ENCODE results near the gene RABEP1.

Gene RABEP1

DNA sequence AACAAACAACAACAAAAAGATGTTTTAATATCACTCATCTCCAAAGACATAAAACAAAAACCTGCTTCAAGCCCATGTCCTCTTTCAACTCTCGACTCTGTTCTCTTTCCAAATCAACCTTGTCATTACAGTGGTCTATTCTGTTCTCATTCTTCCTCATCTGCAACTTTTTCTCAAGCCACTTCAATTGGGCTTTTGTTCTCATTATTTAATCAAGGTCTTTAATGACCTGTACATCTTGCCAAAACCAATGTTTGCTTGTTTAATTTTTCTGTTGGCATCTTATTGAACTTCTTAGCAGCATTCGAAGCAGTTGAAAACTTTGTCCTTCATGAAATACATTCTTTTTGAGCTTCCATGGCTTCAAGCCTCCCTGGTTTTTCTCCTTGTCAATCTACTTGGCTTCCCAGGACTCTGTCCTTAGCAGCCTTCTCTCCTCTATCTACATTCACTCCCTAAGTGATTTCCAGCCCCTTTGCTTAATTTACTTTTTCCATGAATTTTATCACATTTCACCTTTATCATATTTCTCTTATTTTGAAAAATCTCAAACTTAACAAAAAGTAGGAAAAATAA lies 19.6 kb upstream of the RABEP1 start:
- H2BK5ac ChIP-seq (ENCODE audit: low read length), result no peak overlapping the region
- no peak overlapping the region for H2BK120ac ChIP-seq (ENCODE audit: low read depth, low read length)
- H3K23ac ChIP-seq (ENCODE audit: low read length), result no peak overlapping the region
- H3K4ac ChIP-seq (ENCODE audit: low read depth, low read length), result no peak overlapping the region
- no peak overlapping the region for H2AK5ac ChIP-seq (ENCODE audit: low read length)
- no CpG with 5 or more reads among the region's 2 CpGs for WGBS (ENCODE audit: extremely low coverage, insufficient coverage, low lambda C conversion rate)
- no peak for DNase-seq
- no peaks in the 10 kb centered on the region for H3K4me1 ChIP-seq (ENCODE audit: control insufficient read depth, low read depth, low read length)
- H4K8ac ChIP-seq (ENCODE audit: low read depth, low read length), result no peak overlapping the region
- no peak overlapping the region for H3K4me3 ChIP-seq (ENCODE audit: low read length)
- no peak overlapping the region for H3K18ac ChIP-seq (ENCODE audit: low read length)
- H3K27me3 ChIP-seq (ENCODE audit: insufficient read depth, low read length, poor library complexity), result no peaks in the 10 kb centered on the region
- H3K79me1 ChIP-seq (ENCODE audit: low read length), result no peaks in the 10 kb centered on the region
- H3K36me3 ChIP-seq (ENCODE audit: control insufficient read depth, insufficient read depth, low read length), result no peaks in the 10 kb centered on the region
- no peak overlapping the region for H3K9ac ChIP-seq (ENCODE audit: low read length)
- H2BK15ac ChIP-seq (replicated peaks; ENCODE audit: low read depth), result no peak overlapping the region
- no peak overlapping the region for H3K27ac ChIP-seq (ENCODE audit: low read depth, low read length)
- no peak overlapping the region for H3K4me2 ChIP-seq (ENCODE audit: low read length)
- no peak overlapping the region for H4K5ac ChIP-seq (ENCODE audit: low read length)
- no peaks in the 10 kb centered on the region for H3K79me2 ChIP-seq (ENCODE audit: control insufficient read depth, insufficient read depth, low read length)
- H3K56ac ChIP-seq (ENCODE audit: low read length), result no peak overlapping the region

- WGBS (ENCODE audit: extremely low coverage, insufficient coverage, low lambda C conversion rate), result no CpG with 5 or more reads among the region's 6 CpGs
Measured at GRCh38 chr17:5263441-5263840, 18.6 kb upstream of the RABEP1 start.

DNA sequence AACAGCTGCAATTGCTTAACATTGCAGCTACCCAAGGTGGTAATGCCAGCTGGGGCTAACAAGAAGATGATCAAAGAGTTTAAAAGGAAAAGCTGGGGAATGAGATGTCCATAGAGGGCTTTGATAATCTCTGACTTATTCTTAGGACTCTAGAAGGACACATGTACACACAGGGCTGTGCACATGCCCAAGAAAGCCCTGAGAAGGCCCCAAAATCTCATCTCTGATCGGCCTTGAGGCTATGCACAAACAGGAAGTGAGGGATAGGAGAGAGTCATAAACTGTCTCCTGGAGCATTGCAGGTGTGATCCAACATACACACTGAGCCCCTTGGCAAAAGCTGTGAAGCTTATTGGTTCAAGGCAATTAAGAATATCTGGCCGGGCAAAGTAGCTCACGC lies 17.2 kb upstream of the RABEP1 start:
- no peak overlapping the region for H3K18ac ChIP-seq (ENCODE audit: low read length)
- H2BK120ac ChIP-seq (ENCODE audit: low read depth, low read length), result no peak overlapping the region
- H3K27ac ChIP-seq (ENCODE audit: low read depth, low read length), result no peak overlapping the region
- no peak overlapping the region for H2BK15ac ChIP-seq (replicated peaks; ENCODE audit: low read depth)
- no peaks in the 10 kb centered on the region for H3K79me2 ChIP-seq (ENCODE audit: control insufficient read depth, insufficient read depth, low read length)
- no peak for DNase-seq
- H2BK5ac ChIP-seq (ENCODE audit: low read length), result no peak overlapping the region
- no peaks in the 10 kb centered on the region for H3K36me3 ChIP-seq (ENCODE audit: control insufficient read depth, insufficient read depth, low read length)
- no peaks in the 10 kb centered on the region for H3K27me3 ChIP-seq (ENCODE audit: insufficient read depth, low read length, poor library complexity)
- no CpG with 5 or more reads among the region's 3 CpGs for WGBS (ENCODE audit: extremely low coverage, insufficient coverage, low lambda C conversion rate)
- no peaks in the 10 kb centered on the region for H3K4me1 ChIP-seq (ENCODE audit: control insufficient read depth, low read depth, low read length)
- H3K56ac ChIP-seq (ENCODE audit: low read length), result no peak overlapping the region
- no peak overlapping the region for H3K23ac ChIP-seq (ENCODE audit: low read length)
- H3K4ac ChIP-seq (ENCODE audit: low read depth, low read length), result no peak overlapping the region
- H4K5ac ChIP-seq (ENCODE audit: low read length), result no peak overlapping the region
- no peak overlapping the region for H3K4me2 ChIP-seq (ENCODE audit: low read length)
- H3K4me3 ChIP-seq (ENCODE audit: low read length), result no peak overlapping the region
- H4K8ac ChIP-seq (ENCODE audit: low read depth, low read length), result no peak overlapping the region
- H3K9ac ChIP-seq (ENCODE audit: low read length), result no peak overlapping the region
- no peaks in the 10 kb centered on the region for H3K79me1 ChIP-seq (ENCODE audit: low read length)
- no peak overlapping the region for H2AK5ac ChIP-seq (ENCODE audit: low read length)

More at GRCh38 chr17:5263441-5263840, 18.6 kb upstream of the RABEP1 start:
- Histone ChIP-seq H2BK15ac (replicated peaks; ENCODE audit: low read depth) (no peak overlapping the region), H2BK5ac (ENCODE audit: low read length) (no peak overlapping the region), H4K8ac (ENCODE audit: low read depth, low read length) (no peak overlapping the region), H4K5ac (ENCODE audit: low read length) (no peak overlapping the region), H3K9ac (ENCODE audit: low read length) (no peak overlapping the region), H2BK120ac (ENCODE audit: low read depth, low read length) (no peak overlapping the region), H3K4me1 (ENCODE audit: control insufficient read depth, low read depth, low read length) (no peaks in the 10 kb centered on the region), H3K79me1 (ENCODE audit: low read length) (no peaks in the 10 kb centered on the region), H3K27me3 (ENCODE audit: insufficient read depth, low read length, poor library complexity) (no peaks in the 10 kb centered on the region), H2AK5ac (ENCODE audit: low read length) (no peak overlapping the region), H3K4me2 (ENCODE audit: low read length) (no peak overlapping the region), H3K4me3 (ENCODE audit: low read length) (no peak overlapping the region), H3K79me2 (ENCODE audit: control insufficient read depth, insufficient read depth, low read length) (no peaks in the 10 kb centered on the region), H3K27ac (ENCODE audit: low read depth, low read length) (no peak overlapping the region), H3K56ac (ENCODE audit: low read length) (no peak overlapping the region), H3K18ac (ENCODE audit: low read length) (no peak overlapping the region), H3K23ac (ENCODE audit: low read length) (no peak overlapping the region), H3K4ac (ENCODE audit: low read depth, low read length) (no peak overlapping the region), H3K36me3 (ENCODE audit: control insufficient read depth, insufficient read depth, low read length) (no peaks in the 10 kb centered on the region)
- DNase-seq, result no peak

DNA sequence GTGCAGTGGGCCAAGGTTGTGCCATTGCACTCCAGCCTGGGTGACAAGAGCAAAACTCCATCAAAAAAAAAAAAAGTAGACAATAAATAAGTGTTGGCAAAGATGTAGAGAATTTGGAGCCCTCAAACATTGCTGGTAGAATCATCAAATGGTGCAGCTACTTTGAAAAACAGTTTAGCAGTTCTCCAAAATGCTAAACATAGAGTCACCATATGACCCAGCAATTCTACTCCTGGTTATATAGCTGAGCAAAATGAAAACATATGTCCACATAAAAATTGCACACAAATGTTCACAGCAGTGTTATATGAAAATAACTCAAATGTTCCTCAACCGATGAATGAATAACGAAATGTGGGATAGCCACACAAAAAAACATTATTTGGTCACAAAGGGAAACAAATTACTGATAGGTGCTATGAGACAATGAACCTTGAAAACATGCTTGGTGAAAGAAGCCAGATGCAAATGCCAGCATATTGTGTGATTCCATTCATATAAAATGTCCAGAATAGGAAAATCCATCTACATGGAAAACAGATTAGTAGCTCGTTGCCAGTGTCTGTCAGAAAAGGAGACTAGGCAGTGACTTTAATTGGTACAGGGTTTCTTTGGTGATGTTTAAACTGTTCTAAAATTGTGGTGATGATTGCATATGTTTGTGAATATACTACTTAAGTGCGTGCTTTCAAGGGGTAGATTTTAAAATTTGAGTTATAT lies 12.7 kb upstream of the RABEP1 start:
- no peak overlapping the region for H3K4ac ChIP-seq (ENCODE audit: low read depth, low read length)
- no peak overlapping the region for H3K4me3 ChIP-seq (ENCODE audit: low read length)
- no peak overlapping the region for H2BK120ac ChIP-seq (ENCODE audit: low read depth, low read length)
- no peaks in the 10 kb centered on the region for H3K27me3 ChIP-seq (ENCODE audit: insufficient read depth, low read length, poor library complexity)
- no peaks in the 10 kb centered on the region for H3K4me1 ChIP-seq (ENCODE audit: control insufficient read depth, low read depth, low read length)
- H4K8ac ChIP-seq (ENCODE audit: low read depth, low read length), result no peak overlapping the region
- H2BK15ac ChIP-seq (replicated peaks; ENCODE audit: low read depth), result no peak overlapping the region
- no peak for DNase-seq
- H3K23ac ChIP-seq (ENCODE audit: low read length), result no peak overlapping the region
- no peak overlapping the region for H3K18ac ChIP-seq (ENCODE audit: low read length)
- no peak overlapping the region for H3K27ac ChIP-seq (ENCODE audit: low read depth, low read length)
- H3K79me1 ChIP-seq (ENCODE audit: low read length), result no peaks in the 10 kb centered on the region
- WGBS (ENCODE audit: extremely low coverage, insufficient coverage, low lambda C conversion rate), result no CpG with 5 or more reads among the region's 4 CpGs
- no peak overlapping the region for H3K56ac ChIP-seq (ENCODE audit: low read length)
- no peaks in the 10 kb centered on the region for H3K36me3 ChIP-seq (ENCODE audit: control insufficient read depth, insufficient read depth, low read length)
- H3K9ac ChIP-seq (ENCODE audit: low read length), result no peak overlapping the region
- no peak overlapping the region for H2BK5ac ChIP-seq (ENCODE audit: low read length)
- H2AK5ac ChIP-seq (ENCODE audit: low read length), result no peak overlapping the region
- no peak overlapping the region for H4K5ac ChIP-seq (ENCODE audit: low read length)
- H3K79me2 ChIP-seq (ENCODE audit: control insufficient read depth, insufficient read depth, low read length), result no peaks in the 10 kb centered on the region
- no peak overlapping the region for H3K4me2 ChIP-seq (ENCODE audit: low read length)

- no peak overlapping the region for H3K18ac ChIP-seq (ENCODE audit: low read length)
- H3K4me2 ChIP-seq (ENCODE audit: low read length), result no peak overlapping the region
- H3K36me3 ChIP-seq (ENCODE audit: control insufficient read depth, insufficient read depth, low read length), result no peaks in the 10 kb centered on the region
- no peak overlapping the region for H4K8ac ChIP-seq (ENCODE audit: low read depth, low read length)
- H3K4me1 ChIP-seq (ENCODE audit: control insufficient read depth, low read depth, low read length), result no peaks in the 10 kb centered on the region
- no peak overlapping the region for H3K27ac ChIP-seq (ENCODE audit: low read depth, low read length)
- no peak for DNase-seq
- no peak overlapping the region for H3K9ac ChIP-seq (ENCODE audit: low read length)
- H4K5ac ChIP-seq (ENCODE audit: low read length), result no peak overlapping the region
- H3K4ac ChIP-seq (ENCODE audit: low read depth, low read length), result no peak overlapping the region
- no peak overlapping the region for H2AK5ac ChIP-seq (ENCODE audit: low read length)
- no peak overlapping the region for H2BK120ac ChIP-seq (ENCODE audit: low read depth, low read length)
- H3K23ac ChIP-seq (ENCODE audit: low read length), result no peak overlapping the region
- H2BK15ac ChIP-seq (replicated peaks; ENCODE audit: low read depth), result no peak overlapping the region
- H3K27me3 ChIP-seq (ENCODE audit: insufficient read depth, low read length, poor library complexity), result no peaks in the 10 kb centered on the region
- no CpG with 5 or more reads among the region's 6 CpGs for WGBS (ENCODE audit: extremely low coverage, insufficient coverage, low lambda C conversion rate)
- no peak overlapping the region for H3K4me3 ChIP-seq (ENCODE audit: low read length)
- H3K56ac ChIP-seq (ENCODE audit: low read length), result no peak overlapping the region
- H3K79me1 ChIP-seq (ENCODE audit: low read length), result no peaks in the 10 kb centered on the region
- H2BK5ac ChIP-seq (ENCODE audit: low read length), result no peak overlapping the region
- H3K79me2 ChIP-seq (ENCODE audit: control insufficient read depth, insufficient read depth, low read length), result no peaks in the 10 kb centered on the region
Measured at GRCh38 chr17:5272322-5272721, 9.8 kb upstream of the RABEP1 start.
